Stomach (tissue), 4 donors: ENCODE results near the gene EEIG1.

Experiments
- CTCF ChIP-seq, 7 experiments: fragments of 450-650 bp in 4 of 7; fragments of 200-600 bp in 3 of 7; sonication (generic) in 3 of 7; IDR thresholded peaks; one replicate each; pipeline ENCODE4 v1.5.1; 2016 to 2019; ENCODE audit warnings: antibody characterized with exemption in 7 of 7, control low read depth in 2 of 7, mild to moderate bottlenecking in 1 of 7
- EP300 ChIP-seq: sonication (generic); formaldehyde crosslinking; IDR thresholded peaks from one replicate; pipeline ENCODE4 v1.6.1; 2017; ENCODE audit warnings: antibody characterized with exemption

GRCh38 chr9:127991757-127992274 is 11.0 kb upstream of the EEIG1 start:
- TF ChIP-seq EP300 (no peak), CTCF (IDR thresholded peaks at IDR 0.05) (no peak)
